OCI-LY1 (cell line): ENCODE results near the gene TRPM2.

ENCODE experiments used
- EZH2 ChIP-seq: fragments of 200-600 bp; sonication (generic), shearing (Covaris generic); IDR thresholded peaks from 2 replicates; pipeline ENCODE4 v1.8.0; 2017; ENCODE audit warnings: borderline replicate concordance, mixed run types, mild to moderate bottlenecking, antibody characterized with exemption, low read length, moderate library complexity, mixed read lengths
- TF ChIP-seq, protein P1 (sequence below): fragments of 200-600 bp; sonication (generic), shearing (Covaris generic); IDR thresholded peaks from 2 replicates; pipeline ENCODE4 v1.5.1; 2017; ENCODE audit warnings: mild to moderate bottlenecking, antibody characterized with exemption, low read length, moderate library complexity, mixed read lengths

DNA sequence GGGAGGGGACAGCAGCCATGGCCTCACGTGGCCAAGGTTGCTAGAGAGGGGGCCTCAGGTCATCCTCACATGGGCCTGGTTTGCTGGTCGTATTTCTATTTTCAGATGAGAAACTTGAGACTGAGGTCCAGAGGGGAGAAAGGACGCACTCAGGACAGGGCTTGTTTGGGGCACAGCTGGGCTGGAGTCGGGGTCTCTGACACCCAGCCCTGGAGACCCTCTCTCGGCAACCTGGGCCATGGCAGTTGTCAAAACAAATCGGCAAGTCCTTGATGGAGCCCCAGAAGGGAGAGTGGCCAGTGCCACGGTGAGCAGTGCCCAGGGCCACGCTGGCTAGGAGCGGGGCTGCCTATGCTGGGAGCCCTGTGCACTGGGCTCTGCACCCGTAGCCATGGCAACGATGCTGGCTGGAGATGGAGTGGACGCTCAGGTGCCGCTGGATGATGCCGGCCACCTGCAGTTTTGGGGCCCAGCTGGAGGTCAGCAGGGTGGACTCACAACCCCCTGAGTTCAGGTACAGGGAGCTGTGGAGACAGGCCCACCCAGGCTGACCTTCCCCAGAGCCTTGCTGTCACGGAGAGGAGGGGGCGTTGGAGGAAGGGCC is 113.0 kb downstream of the TRPM2 start:
- TF ChIP-seq, protein P1, sequence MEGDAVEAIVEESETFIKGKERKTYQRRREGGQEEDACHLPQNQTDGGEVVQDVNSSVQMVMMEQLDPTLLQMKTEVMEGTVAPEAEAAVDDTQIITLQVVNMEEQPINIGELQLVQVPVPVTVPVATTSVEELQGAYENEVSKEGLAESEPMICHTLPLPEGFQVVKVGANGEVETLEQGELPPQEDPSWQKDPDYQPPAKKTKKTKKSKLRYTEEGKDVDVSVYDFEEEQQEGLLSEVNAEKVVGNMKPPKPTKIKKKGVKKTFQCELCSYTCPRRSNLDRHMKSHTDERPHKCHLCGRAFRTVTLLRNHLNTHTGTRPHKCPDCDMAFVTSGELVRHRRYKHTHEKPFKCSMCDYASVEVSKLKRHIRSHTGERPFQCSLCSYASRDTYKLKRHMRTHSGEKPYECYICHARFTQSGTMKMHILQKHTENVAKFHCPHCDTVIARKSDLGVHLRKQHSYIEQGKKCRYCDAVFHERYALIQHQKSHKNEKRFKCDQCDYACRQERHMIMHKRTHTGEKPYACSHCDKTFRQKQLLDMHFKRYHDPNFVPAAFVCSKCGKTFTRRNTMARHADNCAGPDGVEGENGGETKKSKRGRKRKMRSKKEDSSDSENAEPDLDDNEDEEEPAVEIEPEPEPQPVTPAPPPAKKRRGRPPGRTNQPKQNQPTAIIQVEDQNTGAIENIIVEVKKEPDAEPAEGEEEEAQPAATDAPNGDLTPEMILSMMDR = no peak
- TF ChIP-seq EZH2 = no peak
